LNCAP (cell line): ENCODE data around the gene CCDC6.

Source experiments
- CTCF ChIP-seq: fragments of 450-650 bp; IDR thresholded peaks from 2 replicates; pipeline ENCODE4 v1.5.1; 2017; ENCODE audit warnings: mild to moderate bottlenecking

Gene CCDC6

GRCh38 chr10:59903871-59904270, 2.5 kb downstream of the CCDC6 start:
- no peak for TF ChIP-seq CTCF

GRCh38 chr10:59902016-59902415, 4.3 kb downstream of the CCDC6 start:
- TF ChIP-seq CTCF = no peak

GRCh38 chr10:59901470-59901869, 4.9 kb downstream of the CCDC6 start:
- TF ChIP-seq CTCF = no peak

- no peak for TF ChIP-seq CTCF
Measured at GRCh38 chr10:59900048-59900727, 6.2 kb downstream of the CCDC6 start.

- no peak for TF ChIP-seq CTCF
Measured at GRCh38 chr10:59898125-59898835, 8.1 kb downstream of the CCDC6 start.

GRCh38 chr10:59896191-59896590, 10.2 kb downstream of the CCDC6 start:
- no peak for TF ChIP-seq CTCF

GRCh38 chr10:59895629-59896116, 10.7 kb downstream of the CCDC6 start:
- TF ChIP-seq CTCF = no peak
